ENCODE measurements around the gene ZFPM1. TPM values are rescaled to one million over a fixed set of nuclear protein-coding genes. Genes with fewer than 3 reads are reported as not detected.

ZFPM1 gene
- total and polyA plus RNA-seq, 2 of the 8 experiments (the other 6 are each of a cell fraction or from before 2014, with no cell fraction given): 0.74 to 4.8 TPM

DNA sequence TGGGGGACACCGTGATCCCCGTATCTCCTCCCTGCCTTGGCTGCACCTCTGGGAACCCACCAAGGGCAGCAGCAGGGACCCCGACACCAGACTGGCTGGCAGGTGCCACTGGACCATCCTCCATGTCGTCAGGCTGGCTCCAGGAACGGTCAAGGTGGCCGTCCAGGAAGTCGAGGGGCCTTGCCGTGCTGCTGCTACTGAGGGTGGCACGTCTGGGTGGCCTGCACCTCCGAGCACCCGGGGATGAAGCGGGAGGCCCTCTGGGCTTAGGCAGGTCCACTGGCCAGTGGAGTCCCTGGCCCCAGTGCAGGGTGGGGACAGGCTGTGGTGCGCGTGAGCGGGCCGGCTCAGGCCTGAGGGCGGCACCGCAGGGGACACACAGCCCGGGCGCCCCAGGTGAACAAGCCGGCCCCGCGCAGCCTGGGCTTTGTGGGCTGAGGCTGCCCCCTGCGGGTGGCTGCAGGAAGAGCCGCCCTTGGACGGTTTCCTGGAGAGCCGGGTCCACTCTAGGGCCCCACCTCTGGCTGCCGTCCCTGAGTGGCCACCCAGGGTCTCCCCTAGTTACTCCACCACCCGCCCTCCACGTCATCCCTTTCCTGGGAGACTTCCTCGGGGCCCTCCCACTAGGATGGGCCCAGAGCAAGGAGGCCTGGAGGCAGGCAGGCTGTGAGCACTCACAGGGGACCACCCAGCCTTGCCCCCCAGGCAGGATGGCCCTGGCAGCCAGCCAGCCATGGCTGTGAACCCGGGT, 74.3 kb downstream of the ZFPM1 start (continued):
- TF ChIP-seq, protein P1, sequence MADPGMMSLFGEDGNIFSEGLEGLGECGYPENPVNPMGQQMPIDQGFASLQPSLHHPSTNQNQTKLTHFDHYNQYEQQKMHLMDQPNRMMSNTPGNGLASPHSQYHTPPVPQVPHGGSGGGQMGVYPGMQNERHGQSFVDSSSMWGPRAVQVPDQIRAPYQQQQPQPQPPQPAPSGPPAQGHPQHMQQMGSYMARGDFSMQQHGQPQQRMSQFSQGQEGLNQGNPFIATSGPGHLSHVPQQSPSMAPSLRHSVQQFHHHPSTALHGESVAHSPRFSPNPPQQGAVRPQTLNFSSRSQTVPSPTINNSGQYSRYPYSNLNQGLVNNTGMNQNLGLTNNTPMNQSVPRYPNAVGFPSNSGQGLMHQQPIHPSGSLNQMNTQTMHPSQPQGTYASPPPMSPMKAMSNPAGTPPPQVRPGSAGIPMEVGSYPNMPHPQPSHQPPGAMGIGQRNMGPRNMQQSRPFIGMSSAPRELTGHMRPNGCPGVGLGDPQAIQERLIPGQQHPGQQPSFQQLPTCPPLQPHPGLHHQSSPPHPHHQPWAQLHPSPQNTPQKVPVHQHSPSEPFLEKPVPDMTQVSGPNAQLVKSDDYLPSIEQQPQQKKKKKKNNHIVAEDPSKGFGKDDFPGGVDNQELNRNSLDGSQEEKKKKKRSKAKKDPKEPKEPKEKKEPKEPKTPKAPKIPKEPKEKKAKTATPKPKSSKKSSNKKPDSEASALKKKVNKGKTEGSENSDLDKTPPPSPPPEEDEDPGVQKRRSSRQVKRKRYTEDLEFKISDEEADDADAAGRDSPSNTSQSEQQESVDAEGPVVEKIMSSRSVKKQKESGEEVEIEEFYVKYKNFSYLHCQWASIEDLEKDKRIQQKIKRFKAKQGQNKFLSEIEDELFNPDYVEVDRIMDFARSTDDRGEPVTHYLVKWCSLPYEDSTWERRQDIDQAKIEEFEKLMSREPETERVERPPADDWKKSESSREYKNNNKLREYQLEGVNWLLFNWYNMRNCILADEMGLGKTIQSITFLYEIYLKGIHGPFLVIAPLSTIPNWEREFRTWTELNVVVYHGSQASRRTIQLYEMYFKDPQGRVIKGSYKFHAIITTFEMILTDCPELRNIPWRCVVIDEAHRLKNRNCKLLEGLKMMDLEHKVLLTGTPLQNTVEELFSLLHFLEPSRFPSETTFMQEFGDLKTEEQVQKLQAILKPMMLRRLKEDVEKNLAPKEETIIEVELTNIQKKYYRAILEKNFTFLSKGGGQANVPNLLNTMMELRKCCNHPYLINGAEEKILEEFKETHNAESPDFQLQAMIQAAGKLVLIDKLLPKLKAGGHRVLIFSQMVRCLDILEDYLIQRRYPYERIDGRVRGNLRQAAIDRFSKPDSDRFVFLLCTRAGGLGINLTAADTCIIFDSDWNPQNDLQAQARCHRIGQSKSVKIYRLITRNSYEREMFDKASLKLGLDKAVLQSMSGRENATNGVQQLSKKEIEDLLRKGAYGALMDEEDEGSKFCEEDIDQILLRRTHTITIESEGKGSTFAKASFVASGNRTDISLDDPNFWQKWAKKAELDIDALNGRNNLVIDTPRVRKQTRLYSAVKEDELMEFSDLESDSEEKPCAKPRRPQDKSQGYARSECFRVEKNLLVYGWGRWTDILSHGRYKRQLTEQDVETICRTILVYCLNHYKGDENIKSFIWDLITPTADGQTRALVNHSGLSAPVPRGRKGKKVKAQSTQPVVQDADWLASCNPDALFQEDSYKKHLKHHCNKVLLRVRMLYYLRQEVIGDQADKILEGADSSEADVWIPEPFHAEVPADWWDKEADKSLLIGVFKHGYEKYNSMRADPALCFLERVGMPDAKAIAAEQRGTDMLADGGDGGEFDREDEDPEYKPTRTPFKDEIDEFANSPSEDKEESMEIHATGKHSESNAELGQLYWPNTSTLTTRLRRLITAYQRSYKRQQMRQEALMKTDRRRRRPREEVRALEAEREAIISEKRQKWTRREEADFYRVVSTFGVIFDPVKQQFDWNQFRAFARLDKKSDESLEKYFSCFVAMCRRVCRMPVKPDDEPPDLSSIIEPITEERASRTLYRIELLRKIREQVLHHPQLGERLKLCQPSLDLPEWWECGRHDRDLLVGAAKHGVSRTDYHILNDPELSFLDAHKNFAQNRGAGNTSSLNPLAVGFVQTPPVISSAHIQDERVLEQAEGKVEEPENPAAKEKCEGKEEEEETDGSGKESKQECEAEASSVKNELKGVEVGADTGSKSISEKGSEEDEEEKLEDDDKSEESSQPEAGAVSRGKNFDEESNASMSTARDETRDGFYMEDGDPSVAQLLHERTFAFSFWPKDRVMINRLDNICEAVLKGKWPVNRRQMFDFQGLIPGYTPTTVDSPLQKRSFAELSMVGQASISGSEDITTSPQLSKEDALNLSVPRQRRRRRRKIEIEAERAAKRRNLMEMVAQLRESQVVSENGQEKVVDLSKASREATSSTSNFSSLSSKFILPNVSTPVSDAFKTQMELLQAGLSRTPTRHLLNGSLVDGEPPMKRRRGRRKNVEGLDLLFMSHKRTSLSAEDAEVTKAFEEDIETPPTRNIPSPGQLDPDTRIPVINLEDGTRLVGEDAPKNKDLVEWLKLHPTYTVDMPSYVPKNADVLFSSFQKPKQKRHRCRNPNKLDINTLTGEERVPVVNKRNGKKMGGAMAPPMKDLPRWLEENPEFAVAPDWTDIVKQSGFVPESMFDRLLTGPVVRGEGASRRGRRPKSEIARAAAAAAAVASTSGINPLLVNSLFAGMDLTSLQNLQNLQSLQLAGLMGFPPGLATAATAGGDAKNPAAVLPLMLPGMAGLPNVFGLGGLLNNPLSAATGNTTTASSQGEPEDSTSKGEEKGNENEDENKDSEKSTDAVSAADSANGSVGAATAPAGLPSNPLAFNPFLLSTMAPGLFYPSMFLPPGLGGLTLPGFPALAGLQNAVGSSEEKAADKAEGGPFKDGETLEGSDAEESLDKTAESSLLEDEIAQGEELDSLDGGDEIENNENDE (IDR thresholded peaks at IDR 0.05; ENCODE audit: insufficient replicate concordance, low read length): no peak
- TF ChIP-seq RFX5 (IDR thresholded peaks at IDR 0.05; ENCODE audit: borderline replicate concordance, low read depth, low read length) (no peak), TAF7 (optimal IDR thresholded peaks at IDR 0.05; ENCODE audit: borderline replicate concordance, low read depth, low read length) (no peak), CTBP2 (IDR thresholded peaks at IDR 0.05; ENCODE audit: borderline replicate concordance, insufficient read depth, insufficient read length, low read length) (no peak), CTCF (IDR thresholded peaks at IDR 0.05; ENCODE audit: control extremely low read depth in 1 of 3, insufficient read depth in 1 of 3, low read depth in 1 of 3, low read length in 3 of 3) (peak in 2 of 3 experiments; percentile 83 to 94; a peak in 3 of 4 replicates), PHF8 (conservative IDR thresholded peaks at IDR 0.05; ENCODE audit: low read depth, low read length) (no peak), ASH2L (IDR thresholded peaks at IDR 0.05; ENCODE audit: low read length) (peak; percentile 20)
